Measurements from ENCODE around the gene MYORG.

- TF ChIP-seq POLR2A (IDR thresholded peaks at IDR 0.05) (no peak), POLR2AphosphoS5 (IDR thresholded peaks at IDR 0.05) (no peak)
These were observed 24.2 kb upstream of the MYORG start for GRCh38 chr9:34400686-34401602.

All from breast epithelium (tissue), 3 donors.